NT2/D1 (cell line): ENCODE data around the gene FABP6.

Source experiments
- YY1 ChIP-seq: IDR thresholded peaks from 2 replicates; pipeline ENCODE4 v1.6.1; 2011; ENCODE audit not compliant: insufficient read length, insufficient read depth
- ZNF274 ChIP-seq: IDR thresholded peaks from 2 replicates; pipeline ENCODE4 v1.6.1; 2011; ENCODE audit warnings: mild to moderate bottlenecking, low read depth, low read length

DNA sequence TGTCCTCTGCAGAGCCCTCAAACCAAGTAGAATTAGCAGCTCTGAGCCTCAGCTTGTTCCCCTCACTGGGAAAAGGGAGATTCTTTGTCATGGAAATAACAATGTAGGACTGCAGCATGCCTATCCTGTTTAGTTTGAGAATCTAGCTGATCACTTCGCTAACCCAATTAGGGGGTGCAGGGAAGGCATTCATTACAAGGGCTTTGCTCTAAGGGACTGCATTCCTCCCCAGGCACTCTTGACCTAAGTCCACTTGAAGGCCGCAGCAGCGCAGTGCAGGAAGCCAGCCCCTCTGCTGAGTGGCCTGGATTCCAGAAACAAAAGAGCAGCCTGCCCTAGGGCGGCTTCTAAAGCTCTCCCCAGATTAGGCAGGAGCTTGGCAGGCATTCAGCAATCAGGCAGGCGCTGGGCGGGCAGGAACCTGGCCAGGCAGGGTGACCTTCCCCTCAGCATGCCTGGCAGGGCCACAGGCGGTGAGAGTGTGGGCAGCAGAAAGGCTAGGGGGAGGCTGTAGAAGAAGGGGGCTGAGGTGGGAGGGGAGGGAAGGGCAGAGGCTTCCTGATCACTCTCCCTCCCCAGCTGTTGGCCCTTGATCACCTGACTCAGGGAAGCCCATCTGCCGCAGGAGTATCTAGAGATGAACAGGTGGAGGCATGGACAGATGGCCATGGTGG lies 58.2 kb downstream of the FABP6 start:
- TF ChIP-seq ZNF274 = no peak
- TF ChIP-seq YY1 = no peak
